T-cell (primary cell): ENCODE results near the gene WDR37. TPM values are rescaled to one million over a fixed set of nuclear protein-coding genes. Genes with fewer than 3 reads are reported as not detected.

ENCODE experiments used
- ATAC-seq, 4 experiments: fragments of 200-7000 bp in 3 of 4; fragments of 150-1000 bp in 1 of 4; cut with Tn5 transposase; replicated peaks in 1 of 4; 1 replicate in 3 of 4; 2 replicates in 1 of 4; pipeline ENCODE4 v1.10.0; 2021; ENCODE audit warnings: moderate library complexity in 3 of 4, mild to moderate bottlenecking in 2 of 4, moderate number of reproducible peaks in 1 of 4
- CTCF ChIA-PET, 2 donors: fragments of 300-600 bp; sonication (Branson Sonifier 250); formaldehyde crosslinking; loops; one replicate each; lab custom pipeline; 2022; ENCODE audit warnings: antibody characterized with exemption in 2 of 2; lab: Charles Lee
- POLR2A ChIA-PET, 2 donors: fragments of 300-600 bp; sonication (Branson Sonifier 250); formaldehyde crosslinking; loops; one replicate each; lab custom pipeline; 2022; ENCODE audit warnings: antibody characterized with exemption in 2 of 2; lab: Charles Lee
- DNase-seq, 35 experiments: peaks; one replicate each; pipeline versions ENCODE4 v3.0.0 to v3.0.0-alpha.2; 2013 to 2023
- H3K27ac ChIP-seq: one replicate; pipeline ENCODE4 v1.5.1; 2013; ENCODE audit warnings: low read length
- H3K27me3 ChIP-seq, 2 experiments: replicated peaks in 1 of 2; 1 replicate in 1 of 2; 2 replicates in 1 of 2; pipeline versions ENCODE4 v1.6.1 to v1.7.0; 2013; ENCODE audit warnings: low read length in 1 of 2, mixed read lengths in 1 of 2; ENCODE audit not compliant: control insufficient read depth in 2 of 2, insufficient read depth in 2 of 2; ENCODE audit errors: extremely low read depth in 1 of 2
- H3K36me3 ChIP-seq, 2 donors: 1 replicate in 1 of 2; 2 replicates in 1 of 2; pipeline versions ENCODE4 v1.6.1 to v1.7.0; 2013; ENCODE audit warnings: low read length in 1 of 2; ENCODE audit not compliant: control insufficient read depth in 2 of 2, insufficient read depth in 1 of 2; ENCODE audit errors: extremely low read depth in 1 of 2
- H3K4me1 ChIP-seq, 2 experiments: 1 replicate in 1 of 2; 2 replicates in 1 of 2; pipeline versions ENCODE4 v1.6.1 to v1.7.0; 2013; ENCODE audit warnings: low read length in 2 of 2, mixed read lengths in 1 of 2; ENCODE audit not compliant: insufficient read depth in 2 of 2, control insufficient read depth in 1 of 2; ENCODE audit errors: extremely low read depth in 1 of 2
- H3K4me3 ChIP-seq, 2 donors: 1 replicate in 1 of 2; 2 replicates in 1 of 2; pipeline versions ENCODE4 v1.5.1 to v1.7.0; 2013; ENCODE audit warnings: mild to moderate bottlenecking in 2 of 2, low read length in 1 of 2, moderate library complexity in 1 of 2; ENCODE audit not compliant: control insufficient read depth in 1 of 2; ENCODE audit errors: extremely low read depth in 1 of 2
- H3K9me3 ChIP-seq: 2 replicates; pipeline ENCODE4 v1.7.0; 2013
- H3K27ac Mint-ChIP-seq, 2 donors: one replicate each; pipeline ENCODE4 v1.8.0; 2020 to 2021; ENCODE audit warnings: mild to moderate bottlenecking in 2 of 2, mixed read lengths in 2 of 2
- H3K27me3 Mint-ChIP-seq, 2 donors: one replicate each; pipeline ENCODE4 v1.8.0; 2021 to 2022; ENCODE audit warnings: mixed read lengths in 2 of 2
- H3K36me3 Mint-ChIP-seq: one replicate; pipeline ENCODE4 v1.8.0; 2021; ENCODE audit warnings: mixed read lengths
- H3K4me1 Mint-ChIP-seq, 3 donors: one replicate each; pipeline ENCODE4 v1.8.0; 2020 to 2022; ENCODE audit warnings: mixed read lengths in 3 of 3, mild to moderate bottlenecking in 1 of 3
- H3K4me3 Mint-ChIP-seq, 3 donors: one replicate each; pipeline ENCODE4 v1.8.0; 2020 to 2022; ENCODE audit warnings: mild to moderate bottlenecking in 3 of 3, mixed read lengths in 3 of 3, moderate library complexity in 3 of 3
- H3K9me3 Mint-ChIP-seq, 3 donors: one replicate each; pipeline ENCODE4 v1.8.0; 2020 to 2022; ENCODE audit warnings: mixed read lengths in 3 of 3
- WGBS: methylation state at CpG from one replicate; pipeline ENCODE4 v1.1.5; 2013; ENCODE audit warnings: missing lambda C conversion rate; ENCODE audit not compliant: insufficient coverage; 5-methylcytosine and 5-hydroxymethylcytosine counted together
- total RNA-seq, 35 experiments: library from RNA in 6 of 35; stranded (reverse) in 6 of 35; fragments of 120-200 nt in 1 of 35; gene quantifications; one replicate each; pipeline versions ENCODE4 v1.2.1 to v1.2.4 and lab custom pipeline; 2013 to 2026

The WDR37 gene
- total RNA-seq, 5 donors from 2014 or later (not counting 1 experiment from before 2014, with no cell fraction given) = 34.6 to 40.4 (median 37.3) TPM

GRCh38 chr10:1093696-1094095 is 37.5 kb downstream of the WDR37 start:
- H3K36me3 ChIP-seq = peaks cover 15 to 78% of the 10 kb centered on the region in 2 donors
- Mint-ChIP-seq H3K27me3 (no peaks in the 10 kb centered on the region), H3K36me3 (peaks cover 24% of the 10 kb centered on the region), H3K4me3 (no peak overlapping the region), H3K4me1 (peaks cover under 1 to 4% (median 2%) of the 10 kb centered on the region in 3 donors), H3K27ac (no peak overlapping the region), H3K9me3 (no peaks in the 10 kb centered on the region)
- POLR2A ChIA-PET = no interaction called here
- ATAC-seq (no peak), DNase-seq (no peak)
- no peak overlapping the region for H3K27ac ChIP-seq
- 93% methylated on average over 8 of the region's 9 CpGs for WGBS
- H3K9me3 ChIP-seq = no peaks in the 10 kb centered on the region
- CTCF ChIA-PET = no interaction called here
- no peak overlapping the region for H3K4me3 ChIP-seq
- H3K27me3 ChIP-seq = no peaks in the 10 kb centered on the region
- H3K4me1 ChIP-seq = no peaks in the 10 kb centered on the region

GRCh38 chr10:1094112-1095057 is 38.2 kb downstream of the WDR37 start:
- H3K9me3 ChIP-seq = no peaks in the 10 kb centered on the region
- no peak overlapping the region for H3K4me3 ChIP-seq
- no peak overlapping the region for H3K27ac ChIP-seq
- H3K36me3 ChIP-seq = peaks cover 11 to 78% of the 10 kb centered on the region in 2 donors
- ChIA-PET POLR2A (no interaction called here), CTCF (no interaction called here)
- Mint-ChIP-seq H3K27ac (no peak overlapping the region), H3K27me3 (no peaks in the 10 kb centered on the region), H3K4me3 (no peak overlapping the region), H3K9me3 (no peaks in the 10 kb centered on the region), H3K36me3 (peaks cover 28% of the 10 kb centered on the region), H3K4me1 (peaks cover 6 to 9% (median 8%) of the 10 kb centered on the region in 3 donors)
- 67% methylated on average over 12 of the region's 15 CpGs for WGBS
- no peaks in the 10 kb centered on the region for H3K4me1 ChIP-seq
- ATAC-seq (no peak), DNase-seq (no peak)
- H3K27me3 ChIP-seq = no peaks in the 10 kb centered on the region

DNA sequence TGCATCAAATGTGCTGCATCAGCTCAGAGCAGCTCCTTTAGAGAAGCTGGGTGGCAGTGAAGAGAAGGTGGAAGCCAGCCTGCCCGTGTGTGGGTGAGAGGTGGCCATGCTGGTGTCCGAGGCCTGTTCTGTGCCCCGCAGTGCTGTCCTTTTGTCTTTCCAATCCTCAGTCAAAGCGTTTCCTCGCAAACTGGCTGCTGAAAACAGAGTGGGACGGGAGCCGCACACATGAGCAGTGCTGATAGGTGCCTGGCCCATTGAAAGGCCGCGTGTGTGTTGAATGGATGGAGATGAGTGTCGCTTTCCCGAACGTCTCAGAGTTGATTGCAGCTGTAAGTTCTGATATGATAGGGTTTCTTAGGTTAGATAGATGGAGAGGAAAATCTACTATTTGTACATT is 39.3 kb downstream of the WDR37 start:
- POLR2A ChIA-PET = no interaction called here
- Mint-ChIP-seq H3K27me3 (no peaks in the 10 kb centered on the region), H3K27ac (no peak overlapping the region), H3K4me1 (peaks cover 11 to 14% (median 12%) of the 10 kb centered on the region in 3 donors), H3K4me3 (no peak overlapping the region), H3K9me3 (no peaks in the 10 kb centered on the region), H3K36me3 (peaks cover 28% of the 10 kb centered on the region)
- Histone ChIP-seq H3K4me3 (no peak overlapping the region), H3K27me3 (no peaks in the 10 kb centered on the region), H3K9me3 (no peaks in the 10 kb centered on the region), H3K4me1 (no peaks in the 10 kb centered on the region), H3K27ac (no peak overlapping the region), H3K36me3 (peaks cover 10 to 72% of the 10 kb centered on the region in 2 donors)
- ATAC-seq (no peak), DNase-seq (no peak)
- WGBS = 97% methylated on average over 9 of the region's 12 CpGs
- CTCF ChIA-PET = no interaction called here

DNA sequence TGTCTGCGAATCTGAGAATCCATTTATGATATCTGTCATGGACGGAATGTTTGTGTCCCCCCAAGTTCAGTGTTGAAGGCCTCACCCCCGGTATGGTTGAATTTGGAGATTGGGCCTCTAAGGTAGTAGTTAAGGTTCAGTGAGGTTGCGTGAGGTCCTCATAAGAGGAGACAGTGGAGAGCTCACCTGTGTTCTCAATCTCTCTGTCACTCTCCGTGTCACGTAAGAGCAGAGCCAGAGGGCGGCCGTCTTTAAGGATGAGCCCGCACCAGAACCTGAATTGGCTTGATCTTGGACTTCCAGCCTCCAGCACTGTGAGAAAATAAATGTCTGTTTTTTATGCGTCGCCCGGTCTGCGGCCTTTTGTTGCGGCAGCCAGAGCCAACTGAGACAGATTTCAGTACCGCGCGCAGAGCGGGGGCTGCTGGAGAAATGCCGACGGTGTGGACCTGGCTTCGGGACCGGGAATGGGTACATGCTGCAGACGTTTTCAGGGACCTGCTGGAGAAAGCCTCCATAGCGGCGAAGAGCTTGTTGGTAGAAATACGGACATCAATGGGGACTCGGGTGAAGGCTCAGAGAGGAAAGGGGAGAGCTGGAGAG is 40.2 kb downstream of the WDR37 start:
- Mint-ChIP-seq H3K27me3 (no peaks in the 10 kb centered on the region), H3K4me1 (peaks cover 11 to 16% (median 12%) of the 10 kb centered on the region in 3 donors), H3K9me3 (no peaks in the 10 kb centered on the region), H3K36me3 (peaks cover 27% of the 10 kb centered on the region), H3K4me3 (no peak overlapping the region), H3K27ac (no peak overlapping the region)
- Histone ChIP-seq H3K36me3 (peaks cover 7 to 73% of the 10 kb centered on the region in 2 donors), H3K9me3 (no peaks in the 10 kb centered on the region), H3K27ac (no peak overlapping the region), H3K4me3 (no peak overlapping the region), H3K4me1 (no peaks in the 10 kb centered on the region), H3K27me3 (no peaks in the 10 kb centered on the region)
- WGBS = 94% methylated on average over 27 of the region's 27 CpGs
- ATAC-seq (no peak), DNase-seq (no peak)
- ChIA-PET POLR2A (no interaction called here), CTCF (no interaction called here)

DNA sequence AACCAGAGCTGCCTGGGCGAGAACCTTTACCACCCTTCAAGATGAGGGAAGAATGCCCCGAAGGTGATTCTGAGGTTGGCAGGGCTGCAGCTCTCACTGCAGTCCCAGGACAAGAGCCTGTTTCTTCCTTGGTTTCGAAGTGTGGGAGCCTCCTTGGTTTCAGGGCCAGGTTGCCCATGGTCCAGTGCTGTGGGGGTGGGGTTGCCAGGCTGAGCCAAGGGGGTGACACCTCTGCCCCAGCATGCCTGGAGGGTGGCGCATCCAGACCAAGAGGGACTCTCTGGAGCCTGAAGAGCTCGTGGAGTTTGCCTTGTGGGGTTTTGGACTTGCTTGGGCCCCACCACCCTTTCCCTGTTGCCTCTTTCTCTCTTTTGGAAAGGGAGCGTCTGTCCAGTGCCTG is 41.3 kb downstream of the WDR37 start:
- Histone ChIP-seq H3K36me3 (peaks cover 14 to 79% of the 10 kb centered on the region in 2 donors), H3K27ac (no peak overlapping the region), H3K4me1 (no peaks in the 10 kb centered on the region), H3K27me3 (no peaks in the 10 kb centered on the region), H3K9me3 (no peaks in the 10 kb centered on the region), H3K4me3 (no peak overlapping the region)
- Mint-ChIP-seq H3K27me3 (no peaks in the 10 kb centered on the region), H3K36me3 (peaks cover 33% of the 10 kb centered on the region), H3K27ac (peak overlapping the region in 1 of 2 donors; percentile 36), H3K4me3 (no peak overlapping the region), H3K4me1 (peaks cover 11 to 23% (median 21%) of the 10 kb centered on the region in 3 donors), H3K9me3 (no peaks in the 10 kb centered on the region)
- ChIA-PET CTCF (no interaction called here), POLR2A (no interaction called here)
- no peak for ATAC-seq
- WGBS = 85% methylated on average over 3 of the region's 6 CpGs
- DNase-seq = no peak

DNA sequence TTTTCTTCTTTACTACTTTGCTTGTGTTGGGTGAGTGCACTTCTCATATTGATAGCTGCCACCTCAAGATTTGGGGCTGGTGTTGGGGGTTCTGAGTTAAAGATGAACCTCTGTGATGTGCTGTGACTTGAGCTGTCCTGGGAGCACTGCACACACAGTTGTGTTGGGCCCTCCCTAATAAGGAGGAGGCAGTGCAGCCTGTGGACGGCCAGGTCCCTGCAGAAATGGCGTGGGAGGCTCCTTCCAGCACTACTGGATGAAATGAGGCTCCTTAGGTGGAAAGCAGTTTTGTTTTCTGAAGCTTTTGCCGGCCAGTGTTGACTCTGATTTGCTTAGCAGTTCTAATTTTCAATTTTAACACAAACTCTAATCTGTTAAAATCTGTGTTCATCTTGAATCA is 44.0 kb downstream of the WDR37 start:
- no peak for ATAC-seq
- Mint-ChIP-seq H3K4me3 (no peak overlapping the region), H3K9me3 (no peaks in the 10 kb centered on the region), H3K36me3 (peaks cover 54% of the 10 kb centered on the region), H3K27ac (peak overlapping the region in 1 of 2 donors; percentile 10), H3K27me3 (no peaks in the 10 kb centered on the region), H3K4me1 (peaks cover 11 to 23% (median 21%) of the 10 kb centered on the region in 3 donors)
- CTCF ChIA-PET = no interaction called here
- 75% methylated on average over 2 of the region's 3 CpGs for WGBS
- POLR2A ChIA-PET = no interaction called here
- Histone ChIP-seq H3K4me1 (no peaks in the 10 kb centered on the region), H3K27me3 (no peaks in the 10 kb centered on the region), H3K4me3 (no peak overlapping the region), H3K36me3 (peaks cover 26 to 85% of the 10 kb centered on the region in 2 donors), H3K27ac (no peak overlapping the region), H3K9me3 (no peaks in the 10 kb centered on the region)
- no peak for DNase-seq
